GM12864 (cell line): ENCODE measurements around the gene SERPINA5.

Source experiments
- DNase-seq: peaks from one replicate; pipeline ENCODE4 v3.0.0-alpha.2; 2011; ENCODE audit warnings: low read depth
- H3K4me3 ChIP-seq: 2 replicates; pipeline ENCODE4 v1.5.1; 2011; ENCODE audit warnings: mild to moderate bottlenecking, low read depth, low read length, control low read depth
- CTCF ChIP-seq: IDR thresholded peaks from 2 replicates; pipeline ENCODE4 v1.5.1; 2011; ENCODE audit warnings: low read depth, mild to moderate bottlenecking, moderate library complexity, low read length, control low read depth, inconsistent platforms; ENCODE audit errors: missing control alignments

The SERPINA5 gene

GRCh38 chr14:94545131-94545841 is 35.9 kb upstream of the SERPINA5 start:
- H3K4me3 ChIP-seq = no peak overlapping the region
- no peak for TF ChIP-seq CTCF
- no peak for DNase-seq

- DNase-seq = no peak
- no peak for TF ChIP-seq CTCF
- no peak overlapping the region for H3K4me3 ChIP-seq
Observed at GRCh38 chr14:94547151-94547680, 34.0 kb upstream of the SERPINA5 start.

GRCh38 chr14:94547726-94548125 is 33.5 kb upstream of the SERPINA5 start:
- TF ChIP-seq CTCF = no peak
- DNase-seq = no peak
- no peak overlapping the region for H3K4me3 ChIP-seq

- no peak overlapping the region for H3K4me3 ChIP-seq
- no peak for DNase-seq
- no peak for TF ChIP-seq CTCF
Observed at GRCh38 chr14:94548131-94548998, 32.9 kb upstream of the SERPINA5 start.

GRCh38 chr14:94548999-94549985 is 31.9 kb upstream of the SERPINA5 start:
- peak; percentile 82 for TF ChIP-seq CTCF

GRCh38 chr14:94550041-94550440 is 31.2 kb upstream of the SERPINA5 start:
- no peak for TF ChIP-seq CTCF
- H3K4me3 ChIP-seq = no peak overlapping the region
- no peak for DNase-seq

More at GRCh38 chr14:94548999-94549985, 31.9 kb upstream of the SERPINA5 start:
- no peak for DNase-seq
- no peak overlapping the region for H3K4me3 ChIP-seq
